ENCODE data around the gene FYN.

DNA sequence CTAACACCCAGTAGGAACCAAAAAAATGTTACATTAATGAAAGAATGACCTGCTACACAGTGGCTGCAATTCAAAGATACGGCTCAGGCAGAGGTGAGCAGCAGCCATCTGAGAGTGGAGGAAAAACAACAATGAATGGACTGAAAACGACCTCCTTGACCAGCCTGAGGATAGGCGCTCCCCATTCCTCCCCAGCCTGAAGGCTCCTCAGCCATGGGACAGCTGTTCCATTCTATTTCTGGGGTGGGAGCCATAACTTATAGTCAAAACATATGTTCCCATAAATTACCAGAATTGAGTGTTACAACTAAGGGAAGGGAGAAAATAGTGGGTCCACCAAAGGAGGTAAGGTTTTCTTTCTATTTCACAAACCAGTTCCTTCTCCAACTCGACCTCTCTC, 27.2 kb downstream of the FYN start:
- TF ChIP-seq POLR2A (IDR thresholded peaks at IDR 0.05), result no peak
- TF ChIP-seq, protein P1, sequence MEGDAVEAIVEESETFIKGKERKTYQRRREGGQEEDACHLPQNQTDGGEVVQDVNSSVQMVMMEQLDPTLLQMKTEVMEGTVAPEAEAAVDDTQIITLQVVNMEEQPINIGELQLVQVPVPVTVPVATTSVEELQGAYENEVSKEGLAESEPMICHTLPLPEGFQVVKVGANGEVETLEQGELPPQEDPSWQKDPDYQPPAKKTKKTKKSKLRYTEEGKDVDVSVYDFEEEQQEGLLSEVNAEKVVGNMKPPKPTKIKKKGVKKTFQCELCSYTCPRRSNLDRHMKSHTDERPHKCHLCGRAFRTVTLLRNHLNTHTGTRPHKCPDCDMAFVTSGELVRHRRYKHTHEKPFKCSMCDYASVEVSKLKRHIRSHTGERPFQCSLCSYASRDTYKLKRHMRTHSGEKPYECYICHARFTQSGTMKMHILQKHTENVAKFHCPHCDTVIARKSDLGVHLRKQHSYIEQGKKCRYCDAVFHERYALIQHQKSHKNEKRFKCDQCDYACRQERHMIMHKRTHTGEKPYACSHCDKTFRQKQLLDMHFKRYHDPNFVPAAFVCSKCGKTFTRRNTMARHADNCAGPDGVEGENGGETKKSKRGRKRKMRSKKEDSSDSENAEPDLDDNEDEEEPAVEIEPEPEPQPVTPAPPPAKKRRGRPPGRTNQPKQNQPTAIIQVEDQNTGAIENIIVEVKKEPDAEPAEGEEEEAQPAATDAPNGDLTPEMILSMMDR (IDR thresholded peaks at IDR 0.05), result no peak
